H54 (cell line): ENCODE results near the gene LEMD3.
A peak's percentile ranks its signal among the peaks of the same experiment; 100 is the strongest.
"Not testable (repeated sequence)": the region's sequence is repeated elsewhere in the genome, so short reads cannot be mapped to it uniquely, and the experiment has no call there.

Experiments used
- DNase-seq: peaks from one replicate; pipeline ENCODE4 v3.0.0; 2011; ENCODE audit warnings: low spot score, mixed read lengths; ENCODE audit not compliant: insufficient read length
- FAIRE-seq: peaks from 3 replicates; lab custom pipeline; 2011; peaks lifted over from hg19 to GRCh38; lab: Jason Lieb, UNC
- POLR2A ChIP-seq: IDR thresholded peaks from 2 replicates; pipeline ENCODE4 v1.6.1; 2011; ENCODE audit warnings: low read depth, mild to moderate bottlenecking, low read length

LEMD3 gene

GRCh38 chr12:65263777-65264176 is 94.4 kb downstream of the LEMD3 start:
- no peak for DNase-seq
- FAIRE-seq = no peak

GRCh38 chr12:65266408-65266807 is 97.0 kb downstream of the LEMD3 start:
- FAIRE-seq = no peak
- no peak for TF ChIP-seq POLR2A
- no peak for DNase-seq

More at GRCh38 chr12:65263777-65264176, 94.4 kb downstream of the LEMD3 start:
- no peak for TF ChIP-seq POLR2A

GRCh38 chr12:65269603-65270002 is 100.2 kb downstream of the LEMD3 start:
- no peak for TF ChIP-seq POLR2A

GRCh38 chr12:65274602-65275272 is 105.4 kb downstream of the LEMD3 start:
- FAIRE-seq (no peak), DNase-seq (no peak)
- TF ChIP-seq POLR2A = no peak

More at GRCh38 chr12:65269603-65270002, 100.2 kb downstream of the LEMD3 start:
- DNase-seq = no peak
- FAIRE-seq = peak; percentile 87

GRCh38 chr12:65275627-65276026 is 106.2 kb downstream of the LEMD3 start:
- FAIRE-seq (no peak), DNase-seq (no peak)
- no peak for TF ChIP-seq POLR2A

- no peak for TF ChIP-seq POLR2A
- DNase-seq (no peak), FAIRE-seq (no peak)
These were observed 107.6 kb downstream of the LEMD3 start for GRCh38 chr12:65276916-65277530.

- DNase-seq (no peak), FAIRE-seq (no peak)
- TF ChIP-seq POLR2A = no peak
These were observed 108.7 kb downstream of the LEMD3 start for GRCh38 chr12:65277994-65278575.

GRCh38 chr12:65278576-65279368 is 109.4 kb downstream of the LEMD3 start, which contains the start of gene MSRB3:
Gene MSRB3 (plus strand): TSS chr12:65278683. CDS start chr12:65308580, 29,897 bp downstream.
- peak; percentile 24; the same call in 1 of the 2 replicates for TF ChIP-seq POLR2A
- FAIRE-seq (peak; percentile 33), DNase-seq (peak; percentile 75)

- no peak for TF ChIP-seq POLR2A
- FAIRE-seq = no peak
- DNase-seq = peak; percentile 49
These were observed 110.2 kb downstream of the LEMD3 start for GRCh38 chr12:65279369-65280112.

GRCh38 chr12:65280306-65280705 is 110.9 kb downstream of the LEMD3 start:
- DNase-seq = no peak
- no peak for TF ChIP-seq POLR2A
- no peak for FAIRE-seq

GRCh38 chr12:65282840-65283239 is 113.5 kb downstream of the LEMD3 start:
- no peak for DNase-seq
- TF ChIP-seq POLR2A = no peak
- no peak for FAIRE-seq

- not testable (repeated sequence) for DNase-seq, FAIRE-seq
These were observed 116.1 kb downstream of the LEMD3 start for GRCh38 chr12:65285532-65285931.

- no peak for DNase-seq
- no peak for TF ChIP-seq POLR2A
- no peak for FAIRE-seq
These were observed 118.0 kb downstream of the LEMD3 start for GRCh38 chr12:65287426-65287825.
